HCT116 (cell line): ENCODE measurements around the gene RUNX2.

Source experiments
- CEBPB ChIP-seq: IDR thresholded peaks from 2 replicates; pipeline ENCODE4 v1.6.1; 2012; ENCODE audit warnings: low read depth
- EZH2 ChIP-seq: fragments of 200-600 bp; sonication (generic); IDR thresholded peaks from 2 replicates; pipeline ENCODE4 v1.6.1; 2017; ENCODE audit warnings: antibody characterized with exemption, mixed run types
- EZH2phosphoT487 ChIP-seq: fragments of 200-600 bp; IDR thresholded peaks from 2 replicates; pipeline ENCODE4 v1.6.1; 2018; ENCODE audit warnings: antibody characterized with exemption, borderline replicate concordance
- FOSL1 ChIP-seq: IDR thresholded peaks from 2 replicates; pipeline ENCODE4 v1.6.1; 2012; ENCODE audit warnings: low read depth
- JUND ChIP-seq: IDR thresholded peaks from 2 replicates; pipeline ENCODE4 v1.6.1; 2012
- POLR2A ChIP-seq: IDR thresholded peaks from 2 replicates; pipeline ENCODE4 v1.7.0; 2011; ENCODE audit warnings: borderline replicate concordance; ENCODE audit not compliant: insufficient read depth, insufficient read length; ENCODE audit errors: extremely low read depth
- POLR2AphosphoS5 ChIP-seq: IDR thresholded peaks from 2 replicates; pipeline ENCODE4 v1.6.1; 2011; ENCODE audit warnings: mild to moderate bottlenecking, low read depth, low read length, moderate library complexity
- RAD21 ChIP-seq: IDR thresholded peaks from 2 replicates; pipeline ENCODE4 v1.6.1; 2012; ENCODE audit warnings: low read depth, mild to moderate bottlenecking
- SIN3A ChIP-seq: IDR thresholded peaks from 2 replicates; pipeline ENCODE4 v1.6.1; 2012; ENCODE audit warnings: low read depth
- SRF ChIP-seq: IDR thresholded peaks from 2 replicates; pipeline ENCODE4 v1.6.1; 2012; ENCODE audit warnings: low read depth
- ZNF274 ChIP-seq: fragments of 200-500 bp; sonication (Bioruptor generic); IDR thresholded peaks from 2 replicates; pipeline ENCODE4 v1.6.1; 2014; ENCODE audit warnings: mild to moderate bottlenecking, low read depth, low read length, inconsistent platforms
- TF ChIP-seq, protein P1 (sequence below), 3 experiments: fragments of 200-600 bp in 1 of 3; sonication (generic) in 1 of 3; IDR thresholded peaks in 2 of 3; conservative IDR thresholded peaks in 1 of 3; 2 replicates each; pipeline ENCODE4 v1.5.1; 2012 to 2017; ENCODE audit warnings: low read depth in 2 of 3, low read length in 2 of 3, antibody characterized with exemption in 1 of 3, borderline replicate concordance in 1 of 3, control low read depth in 1 of 3, mild to moderate bottlenecking in 1 of 3, mixed read lengths in 1 of 3, mixed run types in 1 of 3, moderate library complexity in 1 of 3; ENCODE audit not compliant: insufficient read depth in 1 of 3
- TF ChIP-seq, protein P2 (sequence below): IDR thresholded peaks from 2 replicates; pipeline ENCODE4 v1.6.1; 2012; ENCODE audit warnings: low read depth

DNA sequence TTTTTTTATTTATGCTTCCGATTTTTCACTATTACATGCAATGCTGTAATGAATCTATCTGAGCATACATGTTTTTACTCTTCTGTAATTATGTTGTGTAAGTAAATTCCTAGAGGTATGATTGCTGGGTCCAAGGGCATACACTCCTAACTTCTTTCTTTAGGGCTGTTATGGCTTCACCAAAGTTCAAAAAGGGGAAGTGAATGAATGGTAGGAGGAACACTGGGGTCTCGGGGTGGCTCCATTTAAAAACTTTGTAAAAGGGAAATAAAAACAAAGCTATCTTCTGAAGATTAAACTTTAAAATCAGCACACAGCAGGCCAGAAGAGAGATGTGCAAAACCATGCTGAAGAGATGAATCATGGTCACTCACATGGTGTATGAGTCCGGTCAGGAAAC, 338.7 kb downstream of the RUNX2 start:
- TF ChIP-seq EZH2phosphoT487 = no peak
- TF ChIP-seq ZNF274 = no peak
- no peak for TF ChIP-seq CEBPB
- no peak for TF ChIP-seq POLR2A
- no peak for TF ChIP-seq FOSL1
- TF ChIP-seq RAD21 = no peak
- no peak for TF ChIP-seq SIN3A
- no peak for TF ChIP-seq SRF
- TF ChIP-seq POLR2AphosphoS5 = no peak
- TF ChIP-seq, protein P1, sequence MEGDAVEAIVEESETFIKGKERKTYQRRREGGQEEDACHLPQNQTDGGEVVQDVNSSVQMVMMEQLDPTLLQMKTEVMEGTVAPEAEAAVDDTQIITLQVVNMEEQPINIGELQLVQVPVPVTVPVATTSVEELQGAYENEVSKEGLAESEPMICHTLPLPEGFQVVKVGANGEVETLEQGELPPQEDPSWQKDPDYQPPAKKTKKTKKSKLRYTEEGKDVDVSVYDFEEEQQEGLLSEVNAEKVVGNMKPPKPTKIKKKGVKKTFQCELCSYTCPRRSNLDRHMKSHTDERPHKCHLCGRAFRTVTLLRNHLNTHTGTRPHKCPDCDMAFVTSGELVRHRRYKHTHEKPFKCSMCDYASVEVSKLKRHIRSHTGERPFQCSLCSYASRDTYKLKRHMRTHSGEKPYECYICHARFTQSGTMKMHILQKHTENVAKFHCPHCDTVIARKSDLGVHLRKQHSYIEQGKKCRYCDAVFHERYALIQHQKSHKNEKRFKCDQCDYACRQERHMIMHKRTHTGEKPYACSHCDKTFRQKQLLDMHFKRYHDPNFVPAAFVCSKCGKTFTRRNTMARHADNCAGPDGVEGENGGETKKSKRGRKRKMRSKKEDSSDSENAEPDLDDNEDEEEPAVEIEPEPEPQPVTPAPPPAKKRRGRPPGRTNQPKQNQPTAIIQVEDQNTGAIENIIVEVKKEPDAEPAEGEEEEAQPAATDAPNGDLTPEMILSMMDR (IDR thresholded peaks at IDR 0.05 in 2 of 3, conservative IDR thresholded peaks at IDR 0.05 in 1 of 3; ENCODE audit: borderline replicate concordance in 1 of 3, insufficient read depth in 1 of 3, low read depth in 2 of 3, low read length in 2 of 3) = no peak
- TF ChIP-seq EZH2 = no peak
- TF ChIP-seq, protein P2, sequence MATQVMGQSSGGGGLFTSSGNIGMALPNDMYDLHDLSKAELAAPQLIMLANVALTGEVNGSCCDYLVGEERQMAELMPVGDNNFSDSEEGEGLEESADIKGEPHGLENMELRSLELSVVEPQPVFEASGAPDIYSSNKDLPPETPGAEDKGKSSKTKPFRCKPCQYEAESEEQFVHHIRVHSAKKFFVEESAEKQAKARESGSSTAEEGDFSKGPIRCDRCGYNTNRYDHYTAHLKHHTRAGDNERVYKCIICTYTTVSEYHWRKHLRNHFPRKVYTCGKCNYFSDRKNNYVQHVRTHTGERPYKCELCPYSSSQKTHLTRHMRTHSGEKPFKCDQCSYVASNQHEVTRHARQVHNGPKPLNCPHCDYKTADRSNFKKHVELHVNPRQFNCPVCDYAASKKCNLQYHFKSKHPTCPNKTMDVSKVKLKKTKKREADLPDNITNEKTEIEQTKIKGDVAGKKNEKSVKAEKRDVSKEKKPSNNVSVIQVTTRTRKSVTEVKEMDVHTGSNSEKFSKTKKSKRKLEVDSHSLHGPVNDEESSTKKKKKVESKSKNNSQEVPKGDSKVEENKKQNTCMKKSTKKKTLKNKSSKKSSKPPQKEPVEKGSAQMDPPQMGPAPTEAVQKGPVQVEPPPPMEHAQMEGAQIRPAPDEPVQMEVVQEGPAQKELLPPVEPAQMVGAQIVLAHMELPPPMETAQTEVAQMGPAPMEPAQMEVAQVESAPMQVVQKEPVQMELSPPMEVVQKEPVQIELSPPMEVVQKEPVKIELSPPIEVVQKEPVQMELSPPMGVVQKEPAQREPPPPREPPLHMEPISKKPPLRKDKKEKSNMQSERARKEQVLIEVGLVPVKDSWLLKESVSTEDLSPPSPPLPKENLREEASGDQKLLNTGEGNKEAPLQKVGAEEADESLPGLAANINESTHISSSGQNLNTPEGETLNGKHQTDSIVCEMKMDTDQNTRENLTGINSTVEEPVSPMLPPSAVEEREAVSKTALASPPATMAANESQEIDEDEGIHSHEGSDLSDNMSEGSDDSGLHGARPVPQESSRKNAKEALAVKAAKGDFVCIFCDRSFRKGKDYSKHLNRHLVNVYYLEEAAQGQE = no peak
- no peak for TF ChIP-seq JUND
